Panc1 (cell line): ENCODE data around the gene TMEM151A. TPM values are rescaled to one million over a fixed set of nuclear protein-coding genes. Genes with fewer than 3 reads are reported as not detected.

Source experiments
- ATAC-seq: fragments of 200-7000 bp; cut with Tn5 transposase; 2 replicates; pipeline ENCODE4 v1.9.1; 2020; ENCODE audit warnings: mild to moderate bottlenecking, moderate library complexity
- BruUV-seq: library from RNA; stranded (reverse); fragments of 400-500 nt; replicated peaks from 2 replicates; lab custom pipeline; 2021; lab: Mats Ljungman, UMichigan
- CTCF ChIA-PET: fragments of 300-600 bp; sonication (Branson Sonifier 250); formaldehyde crosslinking; loops from one replicate; lab custom pipeline; 2022; ENCODE audit warnings: antibody characterized with exemption; lab: Charles Lee
- POLR2A ChIA-PET: fragments of 300-600 bp; sonication (Branson Sonifier 250); formaldehyde crosslinking; loops from one replicate; lab custom pipeline; 2022; ENCODE audit warnings: antibody characterized with exemption; lab: Charles Lee
- DNase-seq: peaks from one replicate; pipeline ENCODE4 v3.0.0-alpha.2; 2010; ENCODE audit warnings: low read depth, low spot score
- H3K27ac ChIP-seq: 2 replicates; pipeline ENCODE4 v1.5.1; 2011; ENCODE audit warnings: mild to moderate bottlenecking, low read length, inconsistent platforms
- H3K27me3 ChIP-seq: fragments of 200-500 bp; sonication (Bioruptor generic); 2 replicates; pipeline ENCODE4 v1.6.0; 2014; ENCODE audit warnings: low read length, inconsistent platforms; ENCODE audit not compliant: control insufficient read depth, insufficient read depth
- H3K36me3 ChIP-seq: fragments of 200-500 bp; sonication (Bioruptor generic); 2 replicates; pipeline ENCODE4 v1.5.1; 2014; ENCODE audit warnings: inconsistent platforms, mild to moderate bottlenecking, low read length, moderate library complexity; ENCODE audit not compliant: control insufficient read depth, insufficient read depth
- H3K4me1 ChIP-seq: 2 replicates; pipeline ENCODE4 v1.5.1; 2011; ENCODE audit warnings: inconsistent platforms, mild to moderate bottlenecking, low read length, moderate library complexity; ENCODE audit not compliant: control insufficient read depth, insufficient read depth
- H3K4me3 ChIP-seq, 2 experiments: 2 replicates each; pipeline ENCODE4 v1.5.1; 2011 to 2012; ENCODE audit warnings: low read depth in 2 of 2, low read length in 2 of 2, mild to moderate bottlenecking in 2 of 2, inconsistent platforms in 1 of 2, moderate library complexity in 1 of 2
- H3K9me3 ChIP-seq: fragments of 200-500 bp; sonication (Bioruptor generic); 2 replicates; pipeline ENCODE4 v1.5.1; 2014; ENCODE audit warnings: low read depth, mild to moderate bottlenecking, inconsistent platforms, low read length, moderate library complexity; ENCODE audit not compliant: control insufficient read depth, insufficient read depth
- CTCF ChIP-seq: fragments of 450-650 bp; IDR thresholded peaks from 2 replicates; pipeline ENCODE4 v1.5.1; 2017; ENCODE audit warnings: mild to moderate bottlenecking
- POLR2AphosphoS5 ChIP-seq: IDR thresholded peaks from 2 replicates; pipeline ENCODE4 v1.6.1; 2012; ENCODE audit warnings: mild to moderate bottlenecking, low read depth, low read length, moderate library complexity
- REST ChIP-seq, 2 experiments: IDR thresholded peaks; 2 replicates each; pipeline ENCODE4 v1.6.1; 2011 to 2012; ENCODE audit warnings: low read depth in 2 of 2, control low read depth in 1 of 2, low read length in 1 of 2, mild to moderate bottlenecking in 1 of 2, moderate library complexity in 1 of 2; ENCODE audit not compliant: insufficient read depth in 1 of 2
- SIN3A ChIP-seq: IDR thresholded peaks from 2 replicates; pipeline ENCODE4 v1.6.1; 2012; ENCODE audit warnings: low read depth, mild to moderate bottlenecking, low read length, moderate library complexity, borderline replicate concordance; ENCODE audit not compliant: insufficient read depth
- TCF7L2 ChIP-seq: IDR thresholded peaks from 2 replicates; pipeline ENCODE4 v1.6.1; 2011; ENCODE audit warnings: mild to moderate bottlenecking, low read depth, low read length, inconsistent platforms
- in situ Hi-C: cut with HindIII; loops from 2 replicates; pipeline ENCODE4 v1.10.0; 2016; ENCODE audit warnings: low sequenced_read_pairs, low pct_unique_long_range_greater_than_20kb
- intact Hi-C: fragments of 100-400 bp; cut with micrococcal nuclease; formaldehyde crosslinking; loops from one replicate; pipeline ENCODE4 v1.10.0; 2022; ENCODE audit not compliant: unreplicated experiment
- total RNA-seq: library from RNA; stranded (reverse); gene quantifications from one replicate; pipeline ENCODE4 v1.2.1, GENCODE V29; 2021; ENCODE audit not compliant: unreplicated experiment

The TMEM151A gene
- total RNA-seq, 1 experiment from 2014 or later, result 11.0 TPM

- ATAC-seq, result no peak
- TF ChIP-seq TCF7L2 (no peak), REST (IDR thresholded peaks at IDR 0.05; ENCODE audit: insufficient read depth in 1 of 2, low read depth in 2 of 2, low read length in 1 of 2) (no peak), POLR2AphosphoS5 (no peak), SIN3A (no peak), CTCF (no peak)
- CTCF ChIA-PET, result interaction anchor here (0.6 kb wide), 1 partner anchor 471 kb away, joined by 8 read pairs; no protein-coding TSS in a partner anchor
- DNase-seq, result no peak
- Histone ChIP-seq H3K27me3 (no peaks in the 10 kb centered on the region), H3K27ac (no peak overlapping the region), H3K36me3 (no peaks in the 10 kb centered on the region; the same call in none of the 2 replicates), H3K4me3 (no peak overlapping the region), H3K9me3 (no peaks in the 10 kb centered on the region), H3K4me1 (peaks cover 42% of the 10 kb centered on the region)
- no TSS peak for BruUV-seq
- in situ Hi-C loops (no loop called here), intact Hi-C loops (no loop called here)
- POLR2A ChIA-PET, result interaction anchor here (0.7 kb wide), 1 partner anchor 30 kb away, joined by 3 read pairs; no protein-coding TSS in a partner anchor
Measured at GRCh38 chr11:66284526-66285078, 7.1 kb upstream of the TMEM151A start.

- Histone ChIP-seq H3K27ac (no peak overlapping the region; the same call in 1 of the 2 replicates), H3K27me3 (no peaks in the 10 kb centered on the region), H3K36me3 (no peaks in the 10 kb centered on the region; the same call in none of the 2 replicates), H3K9me3 (no peaks in the 10 kb centered on the region), H3K4me3 (no peak overlapping the region), H3K4me1 (peaks cover 45% of the 10 kb centered on the region)
- no TSS peak for BruUV-seq
- TF ChIP-seq CTCF (no peak), POLR2AphosphoS5 (no peak)
- CTCF ChIA-PET, result interaction anchor here (0.6 kb wide), 1 partner anchor 146 kb away, joined by 6 read pairs; no protein-coding TSS in a partner anchor
- DNase-seq (no peak), ATAC-seq (no peak)
- POLR2A ChIA-PET, result interaction anchor here (0.6 kb wide), 1 partner anchor 14 kb away, joined by 3 read pairs; no protein-coding TSS in a partner anchor
- in situ Hi-C loops (no loop called here), intact Hi-C loops (no loop called here)
Measured at GRCh38 chr11:66285250-66285947, 6.3 kb upstream of the TMEM151A start.
